ENCODE measurements around the gene CRISPLD2.

The CRISPLD2 gene

GRCh38 chr16:84795329-84796053 is 24.3 kb upstream of the CRISPLD2 start:
- no peak overlapping the region for H3K4me3 ChIP-seq (replicated peaks; ENCODE audit: low read depth, low read length)
- DNase-seq (ENCODE audit: extremely low read depth, low read depth) = peak; percentile 69
- TF ChIP-seq, protein P1, sequence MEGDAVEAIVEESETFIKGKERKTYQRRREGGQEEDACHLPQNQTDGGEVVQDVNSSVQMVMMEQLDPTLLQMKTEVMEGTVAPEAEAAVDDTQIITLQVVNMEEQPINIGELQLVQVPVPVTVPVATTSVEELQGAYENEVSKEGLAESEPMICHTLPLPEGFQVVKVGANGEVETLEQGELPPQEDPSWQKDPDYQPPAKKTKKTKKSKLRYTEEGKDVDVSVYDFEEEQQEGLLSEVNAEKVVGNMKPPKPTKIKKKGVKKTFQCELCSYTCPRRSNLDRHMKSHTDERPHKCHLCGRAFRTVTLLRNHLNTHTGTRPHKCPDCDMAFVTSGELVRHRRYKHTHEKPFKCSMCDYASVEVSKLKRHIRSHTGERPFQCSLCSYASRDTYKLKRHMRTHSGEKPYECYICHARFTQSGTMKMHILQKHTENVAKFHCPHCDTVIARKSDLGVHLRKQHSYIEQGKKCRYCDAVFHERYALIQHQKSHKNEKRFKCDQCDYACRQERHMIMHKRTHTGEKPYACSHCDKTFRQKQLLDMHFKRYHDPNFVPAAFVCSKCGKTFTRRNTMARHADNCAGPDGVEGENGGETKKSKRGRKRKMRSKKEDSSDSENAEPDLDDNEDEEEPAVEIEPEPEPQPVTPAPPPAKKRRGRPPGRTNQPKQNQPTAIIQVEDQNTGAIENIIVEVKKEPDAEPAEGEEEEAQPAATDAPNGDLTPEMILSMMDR (IDR thresholded peaks at IDR 0.05; ENCODE audit: low read depth, low read length, missing control alignments) = no peak

- TF ChIP-seq, protein P1 (IDR thresholded peaks at IDR 0.05; ENCODE audit: low read depth, low read length, missing control alignments) = no peak
- no peak for DNase-seq (ENCODE audit: extremely low read depth, low read depth)
- H3K4me3 ChIP-seq (replicated peaks; ENCODE audit: low read depth, low read length) = no peak overlapping the region
These were observed 19.4 kb upstream of the CRISPLD2 start for GRCh38 chr16:84800158-84800978.

- DNase-seq (ENCODE audit: extremely low read depth, low read depth) = no peak
- no peak overlapping the region for H3K4me3 ChIP-seq (replicated peaks; ENCODE audit: low read depth, low read length)
- TF ChIP-seq, protein P1 (IDR thresholded peaks at IDR 0.05; ENCODE audit: low read depth, low read length, missing control alignments) = no peak
These were observed 16.6 kb upstream of the CRISPLD2 start for GRCh38 chr16:84803146-84803545.

GRCh38 chr16:84804326-84804725 is 15.5 kb upstream of the CRISPLD2 start:
- H3K4me3 ChIP-seq (replicated peaks; ENCODE audit: low read depth, low read length) = no peak overlapping the region
- TF ChIP-seq, protein P1 (IDR thresholded peaks at IDR 0.05; ENCODE audit: low read depth, low read length, missing control alignments) = no peak
- DNase-seq (ENCODE audit: extremely low read depth, low read depth) = no peak

DNA sequence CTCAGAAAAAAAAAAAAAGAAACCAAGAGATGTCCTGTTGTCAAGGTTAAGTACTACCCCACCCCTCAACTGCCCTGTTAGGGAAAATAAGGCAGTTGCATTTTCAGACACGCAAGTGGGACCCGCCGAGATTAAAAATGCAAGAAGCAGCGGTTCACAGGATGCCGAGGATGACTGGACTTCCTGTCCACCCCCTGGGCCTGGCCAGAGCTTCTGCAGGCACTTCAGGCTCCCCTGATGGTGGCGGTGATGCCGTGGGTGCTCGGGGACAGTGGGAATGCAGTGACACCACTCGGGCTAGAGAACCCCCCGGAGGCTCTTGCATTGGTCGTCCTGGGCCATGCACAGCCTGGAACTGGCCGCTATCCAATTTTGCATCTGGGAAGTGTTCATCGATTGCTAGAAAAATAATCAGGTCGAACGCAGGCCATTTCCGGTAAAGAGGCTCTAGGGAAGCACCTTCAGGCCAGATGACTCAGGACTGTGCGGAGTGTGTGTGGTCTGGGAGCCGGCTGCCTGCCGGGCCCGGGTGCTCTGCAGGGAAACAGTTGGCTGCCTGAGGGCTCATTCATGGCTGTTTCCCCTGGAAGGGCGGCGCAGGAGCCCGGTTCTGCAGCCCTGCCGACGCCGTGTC is 13.4 kb upstream of the CRISPLD2 start:
- peak overlapping the region; percentile 17 for H3K4me3 ChIP-seq (replicated peaks; ENCODE audit: low read depth, low read length)
- TF ChIP-seq, protein P1 (IDR thresholded peaks at IDR 0.05; ENCODE audit: low read depth, low read length, missing control alignments) = no peak
- DNase-seq (ENCODE audit: extremely low read depth, low read depth) = peak; percentile 80

DNA sequence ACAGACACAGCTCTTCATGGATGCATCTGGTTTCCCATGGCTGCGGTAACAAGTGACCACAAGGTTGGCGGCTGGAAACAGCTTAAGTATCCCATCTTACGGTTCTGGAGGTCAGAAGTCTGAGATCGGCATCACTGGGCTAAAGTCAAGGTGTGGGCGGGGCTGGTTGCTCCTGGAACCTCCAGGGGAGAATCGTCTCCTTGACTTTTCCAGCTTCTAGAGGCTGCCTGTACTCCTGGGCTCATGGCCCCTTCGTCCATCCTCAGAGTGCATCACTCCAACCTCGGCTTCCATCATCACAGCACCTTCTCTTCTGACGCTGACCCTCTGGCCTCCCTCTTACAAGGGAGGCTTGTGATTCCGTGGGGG is 12.9 kb upstream of the CRISPLD2 start:
- TF ChIP-seq, protein P1 (IDR thresholded peaks at IDR 0.05; ENCODE audit: low read depth, low read length, missing control alignments) = no peak
- DNase-seq (ENCODE audit: extremely low read depth, low read depth) = no peak
- no peak overlapping the region for H3K4me3 ChIP-seq (replicated peaks; ENCODE audit: low read depth, low read length)
